Smooth muscle cell (in vitro differentiated cells): ENCODE results near the gene C1orf159. TPM values are rescaled to one million over a fixed set of nuclear protein-coding genes. Genes with fewer than 3 reads are reported as not detected.

ENCODE experiments used
- DNase-seq: peaks from one replicate; lab custom pipeline; 2025; ENCODE audit not compliant: unreplicated experiment; lab: John Stamatoyannopoulos, UW
- H2AFZ ChIP-seq: fragments of 200-600 bp; sonication (generic); 2 replicates; pipeline ENCODE4 v1.6.0; 2016; ENCODE audit warnings: antibody characterized with exemption, low read depth, mild to moderate bottlenecking
- H3F3A ChIP-seq: fragments of 200-600 bp; sonication (generic); 2 replicates; pipeline ENCODE4 v1.6.0; 2017; ENCODE audit warnings: antibody characterized with exemption, low read depth
- H3K27ac ChIP-seq: fragments of 200-600 bp; sonication (generic); 2 replicates; pipeline ENCODE4 v1.5.1; 2016; ENCODE audit warnings: low read depth, mild to moderate bottlenecking
- H3K27me3 ChIP-seq: fragments of 200-600 bp; sonication (generic); 2 replicates; pipeline ENCODE4 v1.6.1; 2016; ENCODE audit warnings: low read depth, mild to moderate bottlenecking
- H3K36me3 ChIP-seq: fragments of 200-600 bp; sonication (generic); 2 replicates; pipeline ENCODE4 v1.5.1; 2016; ENCODE audit warnings: low read depth
- H3K4me1 ChIP-seq: fragments of 200-600 bp; sonication (generic); 2 replicates; pipeline ENCODE4 v1.5.1; 2016; ENCODE audit warnings: low read depth
- H3K4me2 ChIP-seq: fragments of 200-600 bp; sonication (generic); 2 replicates; pipeline ENCODE4 v1.6.0; 2016; ENCODE audit warnings: mild to moderate bottlenecking
- H3K4me3 ChIP-seq: fragments of 200-600 bp; sonication (generic); 2 replicates; pipeline ENCODE4 v1.5.1; 2016; ENCODE audit warnings: mild to moderate bottlenecking
- H3K79me2 ChIP-seq: fragments of 200-600 bp; sonication (generic); 2 replicates; pipeline ENCODE4 v1.6.0; 2016; ENCODE audit warnings: low read depth, mild to moderate bottlenecking
- H3K9ac ChIP-seq: fragments of 200-600 bp; sonication (generic); 2 replicates; pipeline ENCODE4 v1.6.0; 2016; ENCODE audit warnings: low read depth
- H3K9me3 ChIP-seq: fragments of 200-600 bp; sonication (generic); replicated peaks from 2 replicates; pipeline ENCODE4 v1.5.1; 2016; ENCODE audit warnings: low read depth
- H4K20me1 ChIP-seq: fragments of 200-600 bp; sonication (generic); 2 replicates; pipeline ENCODE4 v1.6.0; 2016; ENCODE audit warnings: low read depth
- CTCF ChIP-seq: fragments of 200-600 bp; sonication (generic); IDR thresholded peaks from 2 replicates; pipeline ENCODE4 v1.5.1; 2017; ENCODE audit warnings: borderline replicate concordance, mild to moderate bottlenecking, antibody characterized with exemption; ENCODE audit not compliant: insufficient read depth, poor library complexity, severe bottlenecking
- WGBS: methylation state at CpG from one replicate; pipeline ENCODE4 v1.1.7; 2016; ENCODE audit warnings: low lambda C conversion rate; 5-methylcytosine and 5-hydroxymethylcytosine counted together
- polyA plus RNA-seq: library from polyadenylated mRNA; unstranded; fragments of >200 nt; fragmentation: Nextera tagmentation; extraction: Ambion mirVana; gene quantifications from 2 replicates; pipeline ENCODE4 v1.2.1, GENCODE V29; 2016
- total RNA-seq: library from RNA; depleted of rRNA; stranded (reverse); fragments of >200 nt; gene quantifications from 2 replicates; pipeline ENCODE4 v1.2.3, GENCODE V29; 2014

C1orf159 gene
- total and polyA plus RNA-seq, 2 experiments from 2014 or later, result 20.2 to 24.5 TPM

- no peak for DNase-seq
- no peak overlapping the region for H3K4me2 ChIP-seq
- no peak overlapping the region for H3K4me3 ChIP-seq
- H3K79me2 ChIP-seq, result no peaks in the 10 kb centered on the region
- H3F3A ChIP-seq, result no peaks in the 10 kb centered on the region
- no peaks in the 10 kb centered on the region for H4K20me1 ChIP-seq
- H3K27ac ChIP-seq, result no peak overlapping the region
- 87% methylated on average over 22 of the region's 23 CpGs for WGBS
- peaks cover 11% of the 10 kb centered on the region for H3K4me1 ChIP-seq
- H3K36me3 ChIP-seq, result no peaks in the 10 kb centered on the region
- TF ChIP-seq CTCF, result no peak
- H3K27me3 ChIP-seq, result peaks cover 12% of the 10 kb centered on the region
- no peak overlapping the region for H3K9ac ChIP-seq
- no peaks in the 10 kb centered on the region for H3K9me3 ChIP-seq
- no peak overlapping the region for H2AFZ ChIP-seq
These were observed 60.9 kb downstream of the C1orf159 start for GRCh38 chr1:1054971-1055370.

- Histone ChIP-seq H3K9ac (no peak overlapping the region), H3K4me1 (peaks cover 8% of the 10 kb centered on the region), H4K20me1 (no peaks in the 10 kb centered on the region), H3F3A (no peaks in the 10 kb centered on the region), H3K36me3 (no peaks in the 10 kb centered on the region), H3K79me2 (no peaks in the 10 kb centered on the region), H3K9me3 (no peaks in the 10 kb centered on the region), H3K27ac (no peak overlapping the region), H3K4me2 (no peak overlapping the region), H3K27me3 (peaks cover 9% of the 10 kb centered on the region), H2AFZ (no peak overlapping the region), H3K4me3 (no peak overlapping the region)
- no peak for TF ChIP-seq CTCF
- DNase-seq, result no peak
- WGBS, result 96% methylated on average over 13 of the region's 18 CpGs
These were observed 61.7 kb downstream of the C1orf159 start for GRCh38 chr1:1054099-1054700.

GRCh38 chr1:1053682-1054081 is 62.2 kb downstream of the C1orf159 start:
- Histone ChIP-seq H4K20me1 (no peaks in the 10 kb centered on the region), H3K9me3 (no peaks in the 10 kb centered on the region), H3K9ac (no peak overlapping the region), H3K4me2 (no peak overlapping the region), H3K4me1 (peaks cover 4% of the 10 kb centered on the region), H3K27me3 (peaks cover 8% of the 10 kb centered on the region), H3K4me3 (no peak overlapping the region), H3K36me3 (no peaks in the 10 kb centered on the region), H2AFZ (no peak overlapping the region), H3K79me2 (no peaks in the 10 kb centered on the region), H3F3A (no peaks in the 10 kb centered on the region), H3K27ac (no peak overlapping the region)
- no peak for DNase-seq
- no peak for TF ChIP-seq CTCF
- 98% methylated on average over 16 of the region's 18 CpGs for WGBS

- Histone ChIP-seq H3K4me3 (no peak overlapping the region), H3K27me3 (peaks cover 1% of the 10 kb centered on the region), H3K27ac (no peak overlapping the region), H3K9ac (no peak overlapping the region), H3K9me3 (no peaks in the 10 kb centered on the region), H3K4me2 (no peak overlapping the region), H2AFZ (no peak overlapping the region), H3K4me1 (no peaks in the 10 kb centered on the region), H3K79me2 (no peaks in the 10 kb centered on the region), H3K36me3 (no peaks in the 10 kb centered on the region), H3F3A (no peaks in the 10 kb centered on the region), H4K20me1 (no peaks in the 10 kb centered on the region)
- 100% methylated on average over 12 of the region's 15 CpGs for WGBS
- DNase-seq, result no peak
- TF ChIP-seq CTCF, result no peak
These were observed 62.9 kb downstream of the C1orf159 start for GRCh38 chr1:1053022-1053421.
